GM19372 (cell line): ENCODE data around the gene GDE1.

ENCODE experiments used
- ATAC-seq: cut with Tn5 transposase; IDR thresholded peaks from one replicate; pipeline ENCODE4 v1.9.1; 2021; ENCODE audit warnings: mild to moderate bottlenecking, low read depth, moderate library complexity; ENCODE audit not compliant: unreplicated experiment

GDE1 gene

GRCh38 chr16:19524616-19525384, 2.9 kb upstream of the GDE1 start:
- no peak for ATAC-seq

GRCh38 chr16:19524356-19524615, 2.4 kb upstream of the GDE1 start:
- no peak for ATAC-seq

DNA sequence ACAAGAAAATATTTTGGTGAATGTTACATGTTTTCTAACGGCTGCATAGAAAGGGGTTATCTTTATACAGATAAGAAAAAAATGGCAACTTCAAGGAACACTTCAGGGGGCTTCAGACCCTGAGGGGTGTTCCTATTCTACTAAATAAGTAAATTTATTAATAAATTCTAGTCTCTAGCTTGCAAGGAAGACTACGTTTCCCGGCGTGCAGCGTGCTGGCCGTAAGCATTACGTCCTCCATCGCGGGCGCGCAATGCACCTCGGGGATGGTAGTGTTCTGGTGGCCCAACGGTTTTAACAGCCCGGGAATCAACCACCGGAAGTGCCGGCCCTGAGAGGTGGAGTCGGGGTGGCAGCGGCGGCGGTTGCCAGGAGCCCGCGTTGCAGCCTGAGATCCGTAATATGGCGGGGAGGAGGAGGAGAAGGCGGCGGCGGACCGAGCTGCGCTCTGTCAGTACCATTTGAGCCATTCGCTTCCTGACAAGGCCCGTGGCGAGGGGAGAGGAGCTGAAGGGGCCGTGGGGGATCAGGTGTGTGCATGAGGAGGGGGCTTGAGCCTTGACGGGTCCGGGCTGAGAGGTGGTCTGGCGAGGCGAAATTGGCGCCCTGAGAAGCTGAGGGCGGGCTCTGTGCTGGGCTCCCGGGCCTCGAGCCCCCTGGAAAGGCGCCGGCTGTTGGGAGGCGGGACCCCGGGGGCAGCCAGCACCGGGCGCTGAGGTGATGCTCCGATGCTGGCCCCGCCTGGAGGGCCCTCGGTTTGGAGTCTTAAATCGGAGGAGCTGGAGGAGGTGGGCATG, 1.9 kb upstream of the GDE1 start, which contains the start of gene CCP110:
CCP110 (plus strand) TSS at position 384 of the 797 bp plus-strand sequence. CDS start 3,940 bp downstream, outside the sequence.
- peak; percentile 66 for ATAC-seq

DNA sequence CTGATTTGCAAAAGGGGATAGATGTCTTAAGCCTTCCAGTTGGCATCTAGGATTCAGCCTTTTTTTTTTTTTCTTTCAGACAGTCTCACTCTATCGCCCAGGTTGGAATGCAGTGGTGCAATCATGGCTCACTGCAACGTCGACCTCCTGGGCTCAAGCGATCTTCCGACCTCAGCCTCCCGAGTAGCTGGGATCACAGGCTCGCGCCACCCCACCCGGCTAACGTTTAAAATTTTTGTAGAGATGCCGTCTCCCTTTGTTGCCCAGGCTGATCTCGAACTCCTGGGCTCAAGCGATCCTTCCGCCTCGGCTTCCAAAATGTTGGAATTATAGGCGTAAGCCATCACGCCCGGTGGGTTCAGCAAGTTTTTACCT, 1.3 kb upstream of the GDE1 start:
- ATAC-seq, result no peak

- no peak for ATAC-seq
These were observed 862 bp upstream of the GDE1 start for GRCh38 chr16:19522760-19523159.

- no peak for ATAC-seq
These were observed 467 bp upstream of the GDE1 start for GRCh38 chr16:19522397-19522732.

DNA sequence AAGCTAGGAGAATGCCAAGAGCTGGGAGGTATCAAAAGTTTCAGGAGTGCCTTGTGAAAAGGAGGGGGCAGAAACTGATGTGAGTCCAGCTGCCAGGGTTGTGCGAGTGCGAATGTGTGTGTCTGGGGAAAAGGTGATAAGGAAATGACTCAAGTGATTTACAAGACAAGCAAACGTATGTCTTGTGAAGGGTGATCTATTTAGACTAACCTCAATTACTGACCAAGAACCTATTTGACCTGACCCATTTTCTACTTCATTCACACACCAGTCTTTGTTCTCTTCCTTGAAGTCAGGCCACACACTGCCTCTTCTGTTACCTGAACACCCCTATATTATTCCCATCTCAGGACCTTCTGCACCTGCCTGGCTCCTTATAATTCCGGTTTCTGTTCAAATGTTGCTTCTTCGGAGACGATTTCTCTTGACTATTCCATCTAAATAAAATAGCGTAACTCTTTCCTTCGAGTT, 1.0 kb downstream of the GDE1 start:
- ATAC-seq, result no peak

- no peak for ATAC-seq
These were observed 3.5 kb downstream of the GDE1 start for GRCh38 chr16:19518388-19518787.

- no peak for ATAC-seq
These were observed 4.3 kb downstream of the GDE1 start for GRCh38 chr16:19517424-19518089.

DNA sequence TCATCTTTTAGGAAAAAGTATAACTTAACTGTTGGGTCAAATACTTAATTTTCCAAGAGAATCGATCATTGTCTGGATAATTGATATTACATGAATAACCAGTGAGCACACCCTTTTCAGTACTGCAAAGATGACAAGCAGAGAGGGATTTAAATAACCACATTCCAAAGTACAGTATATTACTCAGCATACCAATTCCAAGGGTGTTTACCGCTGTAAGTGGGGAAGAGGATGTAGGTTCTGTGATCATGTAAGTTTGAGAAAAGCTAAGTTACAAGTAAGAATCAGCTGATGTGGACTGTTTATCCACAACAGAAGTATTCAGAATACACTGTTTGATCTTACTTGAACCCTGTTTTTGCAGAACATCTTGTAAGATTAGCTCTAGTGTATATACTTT, 6.1 kb downstream of the GDE1 start:
- ATAC-seq, result no peak

DNA sequence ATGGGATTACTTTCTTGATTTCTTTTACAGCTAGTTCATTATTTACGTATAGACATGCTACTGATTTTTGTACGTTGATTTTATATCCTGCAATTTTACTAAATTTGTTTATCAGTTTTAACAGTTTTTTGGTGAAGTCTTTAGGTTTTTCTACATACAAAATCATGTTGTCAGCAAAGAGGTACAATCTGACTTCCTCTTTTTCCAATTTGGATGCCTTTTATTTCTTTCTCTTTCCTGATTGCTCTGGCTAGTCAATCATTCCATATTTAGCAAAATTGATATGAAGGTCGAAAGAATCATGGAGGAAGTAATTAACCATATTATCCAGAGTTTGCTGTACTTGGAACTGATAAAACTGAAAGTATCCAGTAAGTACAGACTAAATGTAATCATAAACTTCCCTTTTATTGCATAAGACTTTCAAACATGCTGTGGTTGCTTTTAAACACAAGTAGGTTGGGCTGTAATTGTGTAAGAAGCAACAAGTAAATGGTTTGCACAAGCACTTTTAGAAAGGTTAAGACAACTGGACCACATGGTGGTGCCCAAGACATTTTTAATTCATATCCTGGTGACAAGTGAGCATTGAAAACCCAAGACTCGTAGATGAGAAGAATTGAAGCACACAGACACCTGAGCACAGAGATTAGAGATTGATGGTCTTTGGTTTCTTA, 8.4 kb downstream of the GDE1 start:
- ATAC-seq, result no peak

DNA sequence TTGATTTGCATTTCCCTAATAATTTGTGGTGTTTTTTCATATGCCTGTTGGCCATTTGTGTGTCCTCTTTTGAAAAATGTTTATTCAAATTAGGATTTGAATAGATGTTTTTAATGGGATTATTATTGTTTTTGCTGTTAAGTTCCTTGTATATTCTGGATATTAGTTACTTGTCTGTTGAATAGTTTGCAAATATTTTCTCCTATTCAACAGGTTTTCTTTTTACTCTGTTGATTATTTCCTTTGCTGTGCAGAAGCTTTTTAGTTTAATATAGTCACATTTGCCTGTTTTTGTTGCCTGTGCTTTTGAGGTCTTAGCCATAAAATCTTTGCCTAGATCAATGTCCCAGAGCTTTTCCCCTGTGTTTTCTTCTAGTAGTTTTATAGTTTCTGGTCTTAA, 9.6 kb downstream of the GDE1 start:
- ATAC-seq, result no peak

- no peak for ATAC-seq
These were observed 14.0 kb downstream of the GDE1 start for GRCh38 chr16:19507867-19508266.

DNA sequence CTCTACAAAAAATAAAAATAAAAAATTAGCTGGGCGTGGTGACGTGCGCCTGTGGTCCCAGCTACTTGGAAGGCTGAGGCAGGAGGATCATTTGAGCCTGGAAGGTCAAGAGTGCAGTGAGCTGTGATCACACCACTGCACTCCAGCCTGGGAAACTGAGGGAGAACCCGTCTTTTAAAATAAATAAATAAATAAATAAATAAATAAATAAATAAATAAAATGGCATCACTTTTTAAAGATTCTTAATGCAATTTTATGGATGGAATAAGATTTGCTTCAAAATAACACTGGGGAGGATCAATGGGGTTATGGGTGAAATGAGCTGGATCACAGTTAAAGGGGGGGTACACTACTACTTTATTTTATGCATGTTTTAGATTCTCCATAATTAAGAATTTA, 14.9 kb downstream of the GDE1 start:
- ATAC-seq, result no peak

GRCh38 chr16:19505600-19506303, 16.1 kb downstream of the GDE1 start:
- no peak for ATAC-seq

- no peak for ATAC-seq
These were observed 18.3 kb downstream of the GDE1 start for GRCh38 chr16:19503461-19504075.

GRCh38 chr16:19502395-19503131, 19.3 kb downstream of the GDE1 start:
- ATAC-seq, result no peak

GRCh38 chr16:19499481-19499880, 22.4 kb downstream of the GDE1 start:
- ATAC-seq, result no peak

GRCh38 chr16:19499006-19499405, 22.9 kb downstream of the GDE1 start:
- no peak for ATAC-seq
